ENCODE results near the gene TOX2.

Gene TOX2

DNA sequence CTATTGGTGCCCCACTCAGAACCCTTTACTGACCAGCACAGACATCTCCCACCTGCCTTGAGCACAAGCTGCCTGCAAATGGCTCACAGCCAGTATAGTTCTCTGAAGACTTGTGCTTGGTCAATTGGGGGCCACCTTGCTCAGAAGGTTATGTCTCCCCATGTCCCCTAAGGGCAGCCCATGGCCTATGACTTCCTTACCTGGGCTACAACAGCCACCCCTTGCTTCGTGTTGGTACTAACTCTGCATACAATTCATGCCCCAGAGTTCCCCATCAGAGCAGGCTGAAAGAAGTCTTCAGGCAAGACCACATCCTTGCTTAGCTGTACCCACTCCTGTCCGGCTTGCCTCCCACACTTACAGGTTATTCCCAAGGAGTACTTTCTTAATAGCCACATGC lies 57.4 kb downstream of the TOX2 start:
- no peaks in the 10 kb centered on the region for H3K27me3 ChIP-seq (replicated peaks; ENCODE audit: control insufficient read depth, insufficient read depth, low read length)
- no peak for DNase-seq (ENCODE audit: extremely low read depth, insufficient read length)
- H3K4me3 ChIP-seq (replicated peaks; ENCODE audit: low read depth, low read length), result no peak overlapping the region
- H3K36me3 ChIP-seq (ENCODE audit: control insufficient read depth, insufficient read depth, low read length), result no peaks in the 10 kb centered on the region; the same call in 1 of the 2 replicates
- TF ChIP-seq CTCF (IDR thresholded peaks at IDR 0.05; ENCODE audit: insufficient read depth, low read length, poor library complexity, severe bottlenecking), result no peak

GRCh38 chr20:43972692-43973091 lies 58.0 kb downstream of the TOX2 start:
- Histone ChIP-seq H3K27me3 (replicated peaks; ENCODE audit: control insufficient read depth, insufficient read depth, low read length) (no peaks in the 10 kb centered on the region), H3K4me3 (replicated peaks; ENCODE audit: low read depth, low read length) (no peak overlapping the region), H3K36me3 (ENCODE audit: control insufficient read depth, insufficient read depth, low read length) (no peaks in the 10 kb centered on the region; the same call in 1 of the 2 replicates)
- no peak for TF ChIP-seq CTCF (IDR thresholded peaks at IDR 0.05; ENCODE audit: insufficient read depth, low read length, poor library complexity, severe bottlenecking)
- DNase-seq (ENCODE audit: extremely low read depth, insufficient read length), result no peak

- no peak for DNase-seq (ENCODE audit: extremely low read depth, insufficient read length)
- H3K4me3 ChIP-seq (replicated peaks; ENCODE audit: low read depth, low read length), result no peak overlapping the region
- no peaks in the 10 kb centered on the region for H3K27me3 ChIP-seq (replicated peaks; ENCODE audit: control insufficient read depth, insufficient read depth, low read length)
- no peak for TF ChIP-seq CTCF (IDR thresholded peaks at IDR 0.05; ENCODE audit: insufficient read depth, low read length, poor library complexity, severe bottlenecking)
- no peaks in the 10 kb centered on the region; the same call in 1 of the 2 replicates for H3K36me3 ChIP-seq (ENCODE audit: control insufficient read depth, insufficient read depth, low read length)
These were observed 58.6 kb downstream of the TOX2 start for GRCh38 chr20:43973231-43973630.

DNA sequence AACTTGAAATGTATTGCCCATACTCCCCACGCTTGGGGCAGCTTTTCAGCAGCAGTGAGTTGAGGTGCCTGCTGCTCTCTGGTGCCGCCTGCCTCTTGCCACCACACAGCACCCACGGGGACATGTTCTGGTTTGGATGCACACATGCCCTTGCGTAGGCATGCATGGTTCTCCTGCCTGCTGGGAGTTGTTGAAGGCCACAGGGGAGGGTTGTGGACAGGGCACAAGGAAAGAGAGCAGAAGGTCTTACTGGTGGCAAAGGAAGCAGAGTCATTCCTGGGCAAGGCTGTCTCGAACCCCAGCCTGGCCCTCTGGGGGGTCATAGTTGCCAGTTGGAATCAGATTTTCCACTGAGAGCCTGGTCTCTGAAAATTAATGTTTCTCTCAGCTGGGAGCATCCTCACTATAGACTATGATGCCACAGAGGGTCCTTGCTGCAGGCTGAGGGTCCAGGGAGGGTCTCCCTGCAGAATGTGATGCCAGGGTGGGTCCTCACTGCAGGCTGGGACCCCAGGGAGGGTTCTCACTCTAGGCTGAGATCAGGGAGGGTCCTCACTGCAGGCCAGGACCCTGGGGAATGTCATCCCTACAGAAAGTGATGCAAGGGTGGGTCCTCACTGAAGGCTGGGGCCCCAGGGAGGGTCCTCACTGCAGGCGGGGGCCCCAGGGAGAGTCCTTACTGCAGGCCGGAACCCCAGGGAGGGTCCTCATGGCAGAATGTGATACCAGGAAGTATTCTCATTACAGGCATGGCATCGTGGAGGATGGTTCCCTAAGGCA lies 59.2 kb downstream of the TOX2 start:
- no peak for DNase-seq (ENCODE audit: extremely low read depth, insufficient read length)
- no peaks in the 10 kb centered on the region for H3K27me3 ChIP-seq (replicated peaks; ENCODE audit: control insufficient read depth, insufficient read depth, low read length)
- H3K4me3 ChIP-seq (replicated peaks; ENCODE audit: low read depth, low read length), result no peak overlapping the region
- TF ChIP-seq CTCF (IDR thresholded peaks at IDR 0.05; ENCODE audit: insufficient read depth, low read length, poor library complexity, severe bottlenecking), result no peak
- H3K36me3 ChIP-seq (ENCODE audit: control insufficient read depth, insufficient read depth, low read length), result no peaks in the 10 kb centered on the region; the same call in 1 of the 2 replicates

GRCh38 chr20:43974695-43975094 lies 60.0 kb downstream of the TOX2 start:
- no peaks in the 10 kb centered on the region; the same call in 1 of the 2 replicates for H3K36me3 ChIP-seq (ENCODE audit: control insufficient read depth, insufficient read depth, low read length)
- DNase-seq (ENCODE audit: extremely low read depth, insufficient read length), result no peak
- no peak for TF ChIP-seq CTCF (IDR thresholded peaks at IDR 0.05; ENCODE audit: insufficient read depth, low read length, poor library complexity, severe bottlenecking)
- H3K4me3 ChIP-seq (replicated peaks; ENCODE audit: low read depth, low read length), result no peak overlapping the region
- no peaks in the 10 kb centered on the region for H3K27me3 ChIP-seq (replicated peaks; ENCODE audit: control insufficient read depth, insufficient read depth, low read length)
